Camera-type eye (tissue), 1 donor: Measurements from ENCODE around the gene MYBPH. TPM values are rescaled to one million over a fixed set of nuclear protein-coding genes. Genes with fewer than 3 reads are reported as not detected.

ENCODE experiments used
- total RNA-seq: library from RNA; depleted of rRNA; stranded (reverse); fragments of >200 nt; gene quantifications from one replicate; pipeline ENCODE4 v1.2.3, GENCODE V29; 2014

Gene MYBPH, protein sequence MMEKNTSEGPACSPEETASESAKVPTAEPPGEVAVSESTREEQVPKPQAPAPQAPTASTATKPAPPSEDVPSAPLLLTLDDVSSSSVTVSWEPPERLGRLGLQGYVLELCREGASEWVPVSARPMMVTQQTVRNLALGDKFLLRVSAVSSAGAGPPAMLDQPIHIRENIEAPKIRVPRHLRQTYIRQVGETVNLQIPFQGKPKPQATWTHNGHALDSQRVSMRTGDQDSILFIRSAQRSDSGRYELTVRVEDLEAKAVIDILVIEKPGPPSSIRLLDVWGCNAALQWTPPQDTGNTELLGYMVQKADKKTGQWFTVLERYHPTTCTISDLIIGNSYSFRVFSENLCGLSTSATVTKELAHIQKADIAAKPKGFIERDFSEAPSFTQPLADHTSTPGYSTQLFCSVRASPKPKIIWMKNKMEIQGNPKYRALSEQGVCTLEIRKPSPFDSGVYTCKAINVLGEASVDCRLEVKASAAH
- 4.5 TPM for total RNA-seq

DNA sequence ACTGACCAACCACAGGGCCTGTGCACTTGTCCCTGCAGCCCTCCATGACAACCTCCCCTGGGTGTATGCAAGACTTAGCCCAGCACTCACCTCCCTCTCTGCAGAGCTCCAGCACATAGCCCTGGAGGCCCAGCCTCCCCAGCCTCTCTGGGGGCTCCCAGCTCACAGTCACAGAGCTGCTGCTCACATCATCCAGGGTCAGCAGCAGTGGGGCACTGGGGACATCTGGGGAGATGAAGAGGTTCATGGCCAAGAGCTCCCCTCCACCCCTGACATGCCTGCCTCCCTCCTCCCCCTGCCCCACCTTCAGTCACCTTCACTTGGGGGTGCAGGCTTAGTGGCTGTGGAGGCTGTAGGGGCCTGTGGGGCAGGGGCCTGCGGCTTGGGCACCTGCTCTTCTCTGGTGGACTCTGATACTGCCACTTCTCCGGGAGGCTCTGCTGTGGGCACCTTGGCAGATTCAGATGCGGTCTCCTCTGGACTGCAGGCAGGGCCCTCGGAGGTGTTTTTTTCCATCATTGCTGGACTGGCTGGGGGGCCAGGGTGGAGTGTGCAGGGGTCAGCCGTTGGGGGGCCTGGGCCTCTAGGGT, at the start of gene MYBPH:
Gene MYBPH (minus strand): TSS at position 590 of the 590 bp plus-strand sequence. CDS start 71 bp downstream, at position 519.

DNA sequence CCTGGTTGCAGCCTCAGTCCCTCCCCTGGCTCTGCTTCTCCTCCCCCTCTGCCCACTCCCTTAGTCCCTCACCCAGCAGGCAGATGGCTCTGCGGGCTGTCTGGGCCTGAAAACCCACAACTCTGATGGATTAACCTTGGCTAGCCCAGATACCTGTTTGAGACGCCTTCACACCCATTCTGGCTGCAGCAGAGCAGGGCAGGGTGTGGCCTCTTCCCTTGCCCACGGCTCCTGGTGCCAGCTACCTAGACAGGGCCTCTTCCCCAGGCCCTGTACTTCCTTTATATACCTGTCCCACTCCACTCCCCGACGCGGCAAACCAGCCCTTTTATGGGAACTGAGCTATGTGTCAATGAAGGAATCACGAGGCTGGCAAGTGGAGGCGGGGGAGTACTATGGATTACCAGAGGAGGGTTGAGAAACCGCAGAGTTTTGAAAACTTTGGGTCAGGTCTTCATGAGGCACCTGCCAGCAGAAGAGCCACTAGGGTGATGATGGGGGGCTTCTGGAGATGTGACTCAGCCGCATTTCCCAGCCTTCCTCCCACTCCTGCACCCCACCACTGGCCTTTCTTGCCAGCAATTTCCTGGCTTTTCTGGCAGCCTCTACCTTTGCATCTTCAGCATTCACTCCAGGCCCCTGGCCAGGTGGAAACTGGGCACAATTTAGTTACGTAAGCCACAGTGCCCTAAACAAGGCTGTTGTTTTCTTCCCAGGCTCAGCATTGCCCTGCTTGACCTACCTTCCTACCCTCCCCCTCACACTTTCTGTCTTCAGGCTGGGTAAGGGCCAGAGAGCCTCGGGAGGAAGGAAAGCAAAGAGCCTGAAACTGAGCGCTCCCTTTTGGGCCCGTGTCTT, 11.0 kb upstream of the MYBPH start, which contains the start of gene CHI3L1:
Gene CHI3L1 (minus strand): TSS at position 259 of the 858 bp plus-strand sequence. CDS start 81 bp downstream, at position 178.

GRCh38 chr1:203127666-203128430, 47.8 kb downstream of the MYBPH start, which contains the start of gene ADORA1:
Gene ADORA1 (plus strand): TSS chr1:203127726. CDS start chr1:203128842, 1,116 bp downstream.

Other genes starting within 250 kb of the MYBPH start
- 30.7 TPM for gene KLHL12, start 248.6 kb downstream of the MYBPH start, total RNA-seq
- gene ADIPOR1, start 217.5 kb downstream of the MYBPH start, total RNA-seq = 72.9 TPM
- gene CYB5R1, start 208.6 kb downstream of the MYBPH start, total RNA-seq = 35.7 TPM
- gene TMEM183A, start 168.5 kb downstream of the MYBPH start, total RNA-seq = 76.5 TPM
- gene PPFIA4, start 149.3 kb downstream of the MYBPH start, total RNA-seq = 15.8 TPM
- 19.8 TPM for gene MYOG, start 89.8 kb downstream of the MYBPH start, total RNA-seq
- gene ADORA1, start 48.1 kb downstream of the MYBPH start, total RNA-seq = 1.9 TPM
- 6.3 TPM for gene CHI3L1, start 10.9 kb upstream of the MYBPH start, total RNA-seq
- not detected for gene CHIT1, start 53.8 kb upstream of the MYBPH start, total RNA-seq
- gene BTG2, start 129.7 kb upstream of the MYBPH start, total RNA-seq = 56.5 TPM
- gene FMOD, start 175.3 kb upstream of the MYBPH start, total RNA-seq = 137 TPM